HG03280 (cell line): ENCODE measurements around the gene RARB.
A peak's percentile ranks its signal among the peaks of the same experiment; 100 is the strongest.

Experiments
- ATAC-seq: cut with Tn5 transposase; IDR thresholded peaks from one replicate; pipeline ENCODE4 v1.9.1; 2021; ENCODE audit warnings: mild to moderate bottlenecking, moderate library complexity; ENCODE audit not compliant: unreplicated experiment

The RARB gene

GRCh38 chr3:25447285-25447684, 19.2 kb downstream of the RARB start:
- ATAC-seq, result no peak

- no peak for ATAC-seq
These were observed 19.9 kb downstream of the RARB start for GRCh38 chr3:25447925-25448324.

- ATAC-seq, result no peak
These were observed 21.0 kb downstream of the RARB start for GRCh38 chr3:25448750-25449692.

GRCh38 chr3:25449857-25450256, 21.8 kb downstream of the RARB start:
- ATAC-seq, result no peak

GRCh38 chr3:25452192-25452591, 24.1 kb downstream of the RARB start:
- no peak for ATAC-seq

GRCh38 chr3:25452740-25453139, 24.7 kb downstream of the RARB start:
- ATAC-seq, result no peak

- ATAC-seq, result no peak
These were observed 25.5 kb downstream of the RARB start for GRCh38 chr3:25453619-25454004.

- ATAC-seq, result no peak
These were observed 26.2 kb downstream of the RARB start for GRCh38 chr3:25454005-25454927.

- no peak for ATAC-seq
These were observed 27.5 kb downstream of the RARB start for GRCh38 chr3:25455441-25456132.

- ATAC-seq, result no peak
These were observed 28.9 kb downstream of the RARB start for GRCh38 chr3:25456723-25457670.

GRCh38 chr3:25457671-25458419, 29.8 kb downstream of the RARB start:
- ATAC-seq, result no peak

GRCh38 chr3:25458420-25458814, 30.4 kb downstream of the RARB start:
- no peak for ATAC-seq

- peak; percentile 97 for ATAC-seq
These were observed 32.7 kb downstream of the RARB start for GRCh38 chr3:25460751-25461150.

GRCh38 chr3:25461946-25462345, 33.9 kb downstream of the RARB start:
- no peak for ATAC-seq

- no peak for ATAC-seq
These were observed 34.4 kb downstream of the RARB start for GRCh38 chr3:25462495-25462894.

- ATAC-seq, result no peak
These were observed 35.9 kb downstream of the RARB start for GRCh38 chr3:25463836-25464418.

GRCh38 chr3:25465266-25465860, 37.3 kb downstream of the RARB start:
- ATAC-seq, result no peak

- no peak for ATAC-seq
These were observed 40.8 kb downstream of the RARB start for GRCh38 chr3:25468866-25469319.
